HG03565 (cell line): ENCODE measurements around the gene MAF.

Experiments
- ATAC-seq: cut with Tn5 transposase; IDR thresholded peaks from one replicate; pipeline ENCODE4 v1.9.1; 2021; ENCODE audit warnings: mild to moderate bottlenecking, moderate library complexity; ENCODE audit not compliant: unreplicated experiment

Gene MAF

DNA sequence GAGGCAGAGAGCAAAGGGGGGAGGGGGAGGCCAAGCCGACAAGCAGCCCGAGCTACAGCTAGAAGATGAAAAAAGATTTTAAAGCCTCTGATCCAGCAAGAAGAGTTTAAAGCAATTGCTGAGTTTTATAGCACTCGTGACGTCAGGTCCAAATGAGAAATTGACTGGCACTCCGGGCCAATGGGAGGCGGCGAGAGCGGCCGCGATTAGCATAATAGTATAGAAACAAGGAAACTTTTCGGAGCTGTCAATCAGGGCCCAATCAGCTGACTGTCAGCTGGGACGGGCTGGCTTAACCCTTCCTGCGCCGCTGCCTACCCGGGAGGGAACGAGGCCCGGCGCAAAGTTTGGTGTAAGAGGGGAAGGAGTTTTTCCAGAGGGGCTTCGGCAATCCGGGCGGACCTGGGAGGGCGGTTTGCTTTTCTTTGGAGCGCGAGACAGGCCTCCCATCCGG, at the start of gene MAF:
TSS of gene MAF (minus strand) at position 100 of the 454 bp plus-strand sequence. CDS start 835 bp downstream, outside the sequence.
- no peak for ATAC-seq

GRCh38 chr16:79648826-79649225, 48.3 kb upstream of the MAF start:
- no peak for ATAC-seq

GRCh38 chr16:79647586-79647985, 47.0 kb upstream of the MAF start:
- ATAC-seq, result no peak

GRCh38 chr16:79645701-79646100, 45.2 kb upstream of the MAF start:
- ATAC-seq, result no peak

- no peak for ATAC-seq
Observed at GRCh38 chr16:79644971-79645667, 44.6 kb upstream of the MAF start.

- no peak for ATAC-seq
Observed at GRCh38 chr16:79642652-79643051, 42.1 kb upstream of the MAF start.

DNA sequence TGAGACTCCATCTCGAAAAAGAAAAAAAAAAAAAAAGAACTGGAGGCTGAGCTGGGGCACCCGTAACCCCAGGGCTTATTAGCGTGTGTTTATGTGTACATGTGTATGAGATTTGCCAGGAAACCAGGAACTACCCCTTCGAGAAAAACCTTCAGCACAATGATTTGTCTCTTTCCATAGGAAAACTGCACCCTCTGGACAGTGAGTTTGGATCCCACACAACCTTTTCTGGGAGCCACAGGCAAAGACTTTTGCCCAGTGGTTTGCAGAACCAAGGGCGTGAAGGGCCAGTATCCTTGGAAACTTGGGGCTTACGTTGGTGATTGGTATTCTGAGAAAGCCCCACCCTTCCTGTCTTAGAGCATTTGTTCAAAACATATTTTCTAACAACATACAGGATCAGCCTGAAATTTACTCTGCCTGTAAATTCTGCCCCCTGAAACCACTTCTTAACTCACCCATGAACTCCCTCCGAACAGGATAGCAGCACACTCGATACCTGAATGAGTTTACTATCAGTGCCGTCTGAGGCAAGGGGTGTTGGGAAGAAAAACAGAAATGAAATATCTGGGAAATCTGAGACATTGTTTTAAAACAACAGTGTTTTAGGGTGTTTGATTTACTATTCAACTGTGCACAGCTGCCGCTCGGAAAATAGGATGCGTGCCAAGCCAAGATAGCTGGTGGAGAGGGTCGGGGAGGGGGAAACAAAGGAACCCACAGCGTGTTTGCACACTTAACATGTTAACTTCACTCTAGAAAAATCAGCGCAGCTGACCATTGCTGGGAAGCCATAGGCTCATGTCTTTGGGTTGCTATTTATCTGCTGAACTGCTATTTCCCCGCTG, 40.2 kb upstream of the MAF start:
- ATAC-seq, result no peak

- no peak for ATAC-seq
Observed at GRCh38 chr16:79639576-79640311, 39.2 kb upstream of the MAF start.

GRCh38 chr16:79638386-79638785, 37.8 kb upstream of the MAF start:
- ATAC-seq, result no peak

DNA sequence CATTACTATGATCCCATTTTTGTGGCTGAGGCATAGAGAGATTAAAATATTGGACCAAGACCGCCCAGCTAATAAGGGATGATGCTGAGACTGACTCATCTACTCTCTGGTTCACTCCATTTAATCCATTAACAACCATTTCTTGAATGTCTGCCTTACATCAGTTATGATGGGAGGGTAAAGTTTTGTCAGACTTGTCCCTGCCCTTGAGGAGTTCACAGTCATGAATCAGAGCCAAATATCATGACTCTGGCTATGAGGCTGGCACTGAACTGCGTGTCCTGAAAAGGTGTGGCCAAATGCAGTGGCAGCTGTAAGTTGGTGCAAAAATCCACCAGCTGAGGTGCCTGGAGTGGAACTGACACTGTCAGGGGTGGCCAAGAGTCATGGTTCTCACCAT, 35.0 kb upstream of the MAF start:
- no peak for ATAC-seq

DNA sequence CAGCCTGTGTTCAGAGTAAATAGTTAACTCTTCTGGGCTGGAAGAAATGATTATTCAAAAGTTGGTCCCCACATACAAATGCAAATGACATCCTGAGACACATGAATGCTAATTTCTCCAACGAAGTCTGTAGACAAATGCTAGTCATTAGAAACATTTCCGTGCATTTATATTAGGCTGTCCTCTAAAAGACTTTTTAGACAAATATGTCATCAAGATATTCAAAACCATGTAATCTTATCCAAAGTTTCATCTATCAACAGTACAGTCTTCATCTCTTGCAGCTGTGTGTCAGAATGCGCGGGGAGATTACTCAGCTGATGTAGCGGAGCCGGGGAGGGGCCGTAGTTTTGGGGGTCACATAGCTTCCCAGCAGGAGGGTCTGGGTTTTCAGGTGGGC, 33.8 kb upstream of the MAF start:
- ATAC-seq, result no peak

GRCh38 chr16:79632289-79632688, 31.8 kb upstream of the MAF start:
- no peak for ATAC-seq

DNA sequence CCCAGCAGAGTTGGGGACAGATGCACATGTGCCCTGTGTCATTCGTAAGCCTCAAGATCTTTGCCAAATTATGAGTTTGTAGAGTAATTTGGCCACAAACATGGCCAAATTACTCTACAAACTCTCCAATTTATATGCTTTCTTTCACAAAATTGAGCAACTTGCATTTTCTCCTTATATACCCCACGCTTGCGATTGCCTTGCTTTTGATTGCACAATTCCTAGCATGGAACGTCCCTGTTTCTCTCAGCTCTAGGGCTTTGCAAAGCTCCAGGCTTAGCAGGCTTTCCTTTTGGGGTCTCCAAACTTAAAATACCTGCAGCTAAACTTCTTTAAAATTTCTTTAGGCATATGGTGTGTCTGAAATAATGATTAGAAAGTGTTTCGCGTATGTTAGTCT, 28.5 kb upstream of the MAF start:
- no peak for ATAC-seq

- ATAC-seq, result peak; percentile 94
Observed at GRCh38 chr16:79628501-79628975, 28.0 kb upstream of the MAF start.

DNA sequence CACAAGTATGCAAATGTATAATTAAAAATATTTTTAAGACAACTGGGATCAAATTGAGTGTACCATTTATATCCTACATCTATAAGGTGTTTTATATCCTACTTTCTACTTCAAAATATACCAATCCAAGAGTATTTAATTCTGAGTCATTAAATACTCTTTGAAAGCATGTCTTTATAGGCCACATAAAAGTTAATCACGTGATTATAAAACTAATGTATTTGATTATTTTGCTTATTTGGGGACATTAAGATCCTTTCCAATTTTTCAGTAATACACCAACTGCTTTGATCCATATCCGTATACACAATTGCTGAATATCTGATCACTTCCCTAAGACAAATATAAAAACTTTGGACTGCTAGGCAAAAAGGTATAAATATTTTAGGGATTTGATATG, 26.6 kb upstream of the MAF start:
- no peak for ATAC-seq

- ATAC-seq, result no peak
Observed at GRCh38 chr16:79625738-79626137, 25.2 kb upstream of the MAF start.

DNA sequence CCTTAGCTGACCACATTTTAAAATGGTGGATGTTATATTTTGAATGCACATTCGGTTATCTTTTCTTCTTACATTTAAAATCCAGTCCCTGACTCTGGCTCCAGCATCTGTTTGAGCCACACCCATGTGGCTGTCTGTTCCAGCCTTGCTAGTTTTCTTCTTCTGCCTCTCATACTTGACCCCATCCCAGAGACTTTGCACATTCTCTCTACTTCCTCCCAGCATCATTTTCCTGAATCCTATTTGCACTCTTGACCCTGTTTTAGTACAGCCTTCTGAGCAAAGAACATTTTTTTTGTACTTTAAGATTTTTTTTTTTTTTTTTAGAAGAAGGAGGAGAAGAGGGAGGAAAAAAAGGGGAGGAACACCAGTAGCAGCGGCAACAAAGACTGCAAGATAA, 23.3 kb upstream of the MAF start:
- ATAC-seq, result no peak

DNA sequence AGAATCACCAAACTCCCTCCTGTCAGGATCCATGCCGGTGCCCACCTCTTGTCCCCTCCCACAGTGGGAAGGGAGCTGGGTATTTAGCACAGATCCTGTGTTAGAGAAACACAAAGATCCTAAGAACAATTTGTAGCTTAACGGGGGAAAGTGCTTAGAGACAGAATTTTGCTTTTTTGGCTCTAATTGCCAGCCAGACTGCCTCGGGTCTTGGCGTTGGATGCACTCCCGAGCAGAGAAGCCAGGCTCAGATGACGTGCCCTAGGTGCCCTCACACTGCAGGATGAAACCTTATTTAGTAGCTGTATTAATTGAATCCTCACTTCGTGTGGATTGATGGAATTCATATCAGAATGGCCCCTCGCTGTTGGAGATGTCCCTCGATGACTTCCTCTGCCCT, 22.5 kb upstream of the MAF start:
- ATAC-seq, result no peak

DNA sequence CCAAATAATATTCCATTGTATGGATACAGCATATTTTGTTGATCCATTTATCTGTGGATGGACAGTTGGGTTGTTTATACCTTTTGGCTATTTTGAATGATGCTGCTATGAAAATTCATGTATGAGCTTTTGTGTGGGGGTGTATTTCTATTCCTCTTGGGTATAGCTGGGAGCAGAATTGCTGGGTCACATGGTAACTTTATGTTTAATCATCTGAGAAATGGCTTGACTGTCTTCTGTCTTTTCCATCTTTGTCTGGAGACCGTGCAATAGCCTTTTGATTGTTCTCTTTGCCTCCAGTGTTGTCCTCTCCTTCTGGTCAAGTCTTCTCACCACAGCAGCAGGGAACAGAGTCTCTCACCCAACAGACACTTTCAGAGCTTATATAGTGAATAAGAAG, 20.5 kb upstream of the MAF start:
- no peak for ATAC-seq

DNA sequence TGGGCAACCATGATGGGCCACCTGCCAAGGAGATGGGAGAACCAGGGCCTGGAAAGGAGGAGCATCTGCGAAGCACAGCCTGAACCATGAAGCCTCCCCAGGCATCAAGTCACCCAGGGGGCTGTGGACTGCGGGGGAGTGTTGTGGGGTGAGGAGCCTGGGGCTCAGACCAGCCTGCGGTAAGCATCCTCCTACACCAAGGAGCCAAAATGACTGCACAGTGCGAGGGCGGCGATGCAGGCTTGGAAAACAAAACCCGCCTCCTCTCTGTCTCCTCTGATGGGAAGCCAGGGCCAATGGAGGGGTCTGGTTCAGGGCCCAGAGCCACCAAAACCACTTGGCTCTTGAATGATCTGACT, 18.1 kb upstream of the MAF start:
- no peak for ATAC-seq

GRCh38 chr16:79618041-79618691, 17.6 kb upstream of the MAF start:
- no peak for ATAC-seq
